OCI-LY7 (cell line): ENCODE data around the gene NPBWR2. TPM values are rescaled to one million over a fixed set of nuclear protein-coding genes. Genes with fewer than 3 reads are reported as not detected.
"Not testable (repeated sequence)": the region's sequence is repeated elsewhere in the genome, so short reads cannot be mapped to it uniquely, and the experiment has no call there.

ENCODE experiments used
- BruUV-seq: library from RNA; stranded (reverse); fragments of 400-500 nt; replicated peaks from 2 replicates; lab custom pipeline; 2021; lab: Mats Ljungman, UMichigan
- CTCF ChIA-PET: fragments of 300-600 bp; sonication (Branson Sonifier 250); formaldehyde crosslinking; loops from one replicate; lab custom pipeline; 2022; ENCODE audit warnings: antibody characterized with exemption; ENCODE audit not compliant: unreplicated experiment; lab: Charles Lee
- POLR2A ChIA-PET: fragments of 300-600 bp; sonication (Branson Sonifier 250); formaldehyde crosslinking; loops from one replicate; lab custom pipeline; 2022; ENCODE audit warnings: antibody characterized with exemption; lab: Charles Lee
- DNase-seq: peaks from one replicate; pipeline ENCODE4 v3.0.0-alpha.2; 2015; ENCODE audit warnings: low spot score
- H2AFZ ChIP-seq: fragments of 200-600 bp; sonication (generic), shearing (Covaris generic); 2 replicates; pipeline ENCODE4 v1.6.1; 2014; ENCODE audit warnings: mild to moderate bottlenecking, antibody characterized with exemption, low read length, moderate library complexity
- H3K27ac ChIP-seq: fragments of 200-600 bp; sonication (generic); 2 replicates; pipeline ENCODE4 v1.5.1; 2014; ENCODE audit warnings: mixed run types, low read depth, mild to moderate bottlenecking, moderate library complexity, low read length, inconsistent platforms; ENCODE audit not compliant: poor library complexity, severe bottlenecking
- H3K36me3 ChIP-seq: fragments of 200-600 bp; sonication (generic); 2 replicates; pipeline ENCODE4 v1.6.1; 2014; ENCODE audit warnings: mild to moderate bottlenecking, antibody characterized with exemption, low read length, moderate library complexity, mixed read lengths; ENCODE audit not compliant: insufficient read depth
- H3K4me1 ChIP-seq: fragments of 200-600 bp; sonication (generic); 2 replicates; pipeline ENCODE4 v1.5.1; 2014; ENCODE audit warnings: mild to moderate bottlenecking, low read length; ENCODE audit not compliant: insufficient read depth, poor library complexity, severe bottlenecking
- H3K4me2 ChIP-seq: fragments of 200-600 bp; sonication (generic); 2 replicates; pipeline ENCODE4 v1.6.1; 2014; ENCODE audit warnings: mild to moderate bottlenecking, low read length
- H3K4me3 ChIP-seq: fragments of 200-600 bp; sonication (generic); 2 replicates; pipeline ENCODE4 v1.5.1; 2014; ENCODE audit warnings: mild to moderate bottlenecking, low read depth, low read length; ENCODE audit not compliant: poor library complexity, severe bottlenecking
- H3K79me2 ChIP-seq: fragments of 200-600 bp; sonication (generic); 2 replicates; pipeline ENCODE4 v1.6.1; 2016; ENCODE audit warnings: low read depth, mild to moderate bottlenecking, low read length, moderate library complexity, mixed read lengths; ENCODE audit not compliant: insufficient read depth
- H3K9me2 ChIP-seq: fragments of 200-600 bp; sonication (generic); 2 replicates; pipeline ENCODE4 v1.6.1; 2016; ENCODE audit warnings: mild to moderate bottlenecking, low read length, mixed read lengths; ENCODE audit not compliant: insufficient read depth
- H3K9me3 ChIP-seq: fragments of 200-600 bp; sonication (generic); 2 replicates; pipeline ENCODE4 v1.6.1; 2014; ENCODE audit warnings: mild to moderate bottlenecking, mixed run types, low read length, mixed read lengths
- H4K20me1 ChIP-seq: fragments of 200-600 bp; sonication (generic); 2 replicates; pipeline ENCODE4 v1.6.1; 2014; ENCODE audit warnings: mild to moderate bottlenecking, antibody characterized with exemption, low read length, moderate library complexity, mixed read lengths; ENCODE audit not compliant: insufficient read depth
- EZH2phosphoT487 ChIP-seq: fragments of 200-600 bp; sonication (generic); IDR thresholded peaks from 2 replicates; pipeline ENCODE4 v1.6.1; 2018; ENCODE audit warnings: low read depth, borderline replicate concordance, mild to moderate bottlenecking, mixed run types, antibody characterized with exemption, low read length, moderate library complexity, mixed read lengths
- intact Hi-C: fragments of 100-400 bp; cut with micrococcal nuclease; formaldehyde crosslinking; loops from one replicate; pipeline ENCODE4 v1.10.0; 2022; ENCODE audit not compliant: unreplicated experiment
- total RNA-seq, 2 experiments: library from RNA; depleted of rRNA in 1 of 2; stranded (reverse); fragments of >200 nt in 1 of 2; shearing (Covaris generic) in 1 of 2; gene quantifications; 2 replicates each; pipeline ENCODE4 v1.2.3, GENCODE V29; 2014 to 2022
- TF ChIP-seq, protein P1 (sequence below): fragments of 200-600 bp; sonication (generic); conservative IDR thresholded peaks from 2 replicates; pipeline ENCODE4 v1.5.1; 2014; ENCODE audit warnings: mild to moderate bottlenecking, antibody characterized with exemption, low read length, moderate library complexity, mixed read lengths

Gene NPBWR2
- total RNA-seq, 2 experiments from 2014 or later, result not detected

DNA sequence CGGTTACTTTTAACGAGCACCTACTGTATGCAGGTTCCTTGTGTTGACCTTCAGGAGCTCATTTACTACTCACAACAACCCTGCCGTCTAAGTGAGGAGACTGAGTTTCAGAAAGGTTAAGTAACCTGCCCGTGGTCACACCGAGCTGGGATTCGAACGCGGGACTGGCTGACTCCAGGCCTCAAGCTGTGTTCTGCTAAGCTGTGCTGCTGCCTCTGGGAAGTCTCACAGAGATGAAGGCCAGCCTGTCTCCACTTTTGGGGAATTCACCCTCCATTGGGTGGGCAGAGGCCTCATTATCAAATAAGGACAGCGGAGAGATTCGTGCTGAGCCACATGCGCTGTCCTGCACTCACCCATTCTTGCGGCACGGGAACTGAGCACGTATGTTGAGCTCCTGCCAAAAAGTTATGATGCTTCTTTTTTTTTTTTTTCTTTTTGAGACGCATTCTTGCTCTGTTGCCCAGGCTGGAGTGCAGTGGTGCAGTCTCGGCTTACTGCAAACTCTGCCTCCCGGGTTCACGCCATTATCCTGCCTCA, 31.0 kb upstream of the NPBWR2 start:
- H3K4me2 ChIP-seq, result no peak overlapping the region
- no peaks in the 10 kb centered on the region for H3K9me3 ChIP-seq
- no peaks in the 10 kb centered on the region for H3K4me1 ChIP-seq
- H3K9me2 ChIP-seq, result no peaks in the 10 kb centered on the region
- ChIA-PET POLR2A (no interaction called here), CTCF (no interaction called here)
- no peak overlapping the region for H3K27ac ChIP-seq
- no peak overlapping the region for H2AFZ ChIP-seq
- no peaks in the 10 kb centered on the region for H3K36me3 ChIP-seq
- H3K4me3 ChIP-seq, result no peak overlapping the region
- no peaks in the 10 kb centered on the region for H4K20me1 ChIP-seq
- H3K79me2 ChIP-seq, result no peaks in the 10 kb centered on the region
- TF ChIP-seq, protein P1, sequence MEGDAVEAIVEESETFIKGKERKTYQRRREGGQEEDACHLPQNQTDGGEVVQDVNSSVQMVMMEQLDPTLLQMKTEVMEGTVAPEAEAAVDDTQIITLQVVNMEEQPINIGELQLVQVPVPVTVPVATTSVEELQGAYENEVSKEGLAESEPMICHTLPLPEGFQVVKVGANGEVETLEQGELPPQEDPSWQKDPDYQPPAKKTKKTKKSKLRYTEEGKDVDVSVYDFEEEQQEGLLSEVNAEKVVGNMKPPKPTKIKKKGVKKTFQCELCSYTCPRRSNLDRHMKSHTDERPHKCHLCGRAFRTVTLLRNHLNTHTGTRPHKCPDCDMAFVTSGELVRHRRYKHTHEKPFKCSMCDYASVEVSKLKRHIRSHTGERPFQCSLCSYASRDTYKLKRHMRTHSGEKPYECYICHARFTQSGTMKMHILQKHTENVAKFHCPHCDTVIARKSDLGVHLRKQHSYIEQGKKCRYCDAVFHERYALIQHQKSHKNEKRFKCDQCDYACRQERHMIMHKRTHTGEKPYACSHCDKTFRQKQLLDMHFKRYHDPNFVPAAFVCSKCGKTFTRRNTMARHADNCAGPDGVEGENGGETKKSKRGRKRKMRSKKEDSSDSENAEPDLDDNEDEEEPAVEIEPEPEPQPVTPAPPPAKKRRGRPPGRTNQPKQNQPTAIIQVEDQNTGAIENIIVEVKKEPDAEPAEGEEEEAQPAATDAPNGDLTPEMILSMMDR, result no peak
- no peak for TF ChIP-seq EZH2phosphoT487
- intact Hi-C loops, result no loop called here
- no TSS peak for BruUV-seq
- DNase-seq, result no peak

DNA sequence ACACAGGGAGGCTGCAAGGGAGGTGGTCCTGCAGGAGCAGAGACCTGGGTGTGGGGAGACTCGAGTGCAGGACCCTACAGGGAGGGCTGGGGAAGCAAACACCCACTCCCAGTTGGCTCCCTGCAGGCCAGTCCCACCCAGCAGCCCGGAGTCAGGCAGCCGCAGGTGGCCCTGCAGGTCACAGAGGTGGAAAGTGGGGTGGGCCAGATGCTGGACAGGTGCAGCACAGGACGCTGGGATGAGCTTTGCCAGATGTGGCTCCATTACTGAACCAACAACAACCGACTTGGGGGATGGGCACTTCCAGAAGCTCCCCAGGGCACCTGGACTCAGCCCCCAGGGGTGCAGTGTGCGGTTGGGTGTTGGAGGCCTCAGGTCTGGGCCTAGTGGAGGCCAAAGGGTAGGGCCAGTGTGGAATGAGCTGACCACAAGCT, 30.2 kb upstream of the NPBWR2 start:
- no peak for DNase-seq
- no peaks in the 10 kb centered on the region for H4K20me1 ChIP-seq
- no peaks in the 10 kb centered on the region for H3K4me1 ChIP-seq
- BruUV-seq, result no TSS peak
- H3K36me3 ChIP-seq, result no peaks in the 10 kb centered on the region
- no peak overlapping the region for H3K4me2 ChIP-seq
- H3K79me2 ChIP-seq, result no peaks in the 10 kb centered on the region
- no peaks in the 10 kb centered on the region for H3K9me3 ChIP-seq
- CTCF ChIA-PET, result no interaction called here
- no peak overlapping the region for H3K4me3 ChIP-seq
- POLR2A ChIA-PET, result no interaction called here
- intact Hi-C loops, result no loop called here
- no peaks in the 10 kb centered on the region for H3K9me2 ChIP-seq
- H3K27ac ChIP-seq, result no peak overlapping the region
- no peak for TF ChIP-seq EZH2phosphoT487
- TF ChIP-seq, protein P1, result no peak
- H2AFZ ChIP-seq, result no peak overlapping the region

DNA sequence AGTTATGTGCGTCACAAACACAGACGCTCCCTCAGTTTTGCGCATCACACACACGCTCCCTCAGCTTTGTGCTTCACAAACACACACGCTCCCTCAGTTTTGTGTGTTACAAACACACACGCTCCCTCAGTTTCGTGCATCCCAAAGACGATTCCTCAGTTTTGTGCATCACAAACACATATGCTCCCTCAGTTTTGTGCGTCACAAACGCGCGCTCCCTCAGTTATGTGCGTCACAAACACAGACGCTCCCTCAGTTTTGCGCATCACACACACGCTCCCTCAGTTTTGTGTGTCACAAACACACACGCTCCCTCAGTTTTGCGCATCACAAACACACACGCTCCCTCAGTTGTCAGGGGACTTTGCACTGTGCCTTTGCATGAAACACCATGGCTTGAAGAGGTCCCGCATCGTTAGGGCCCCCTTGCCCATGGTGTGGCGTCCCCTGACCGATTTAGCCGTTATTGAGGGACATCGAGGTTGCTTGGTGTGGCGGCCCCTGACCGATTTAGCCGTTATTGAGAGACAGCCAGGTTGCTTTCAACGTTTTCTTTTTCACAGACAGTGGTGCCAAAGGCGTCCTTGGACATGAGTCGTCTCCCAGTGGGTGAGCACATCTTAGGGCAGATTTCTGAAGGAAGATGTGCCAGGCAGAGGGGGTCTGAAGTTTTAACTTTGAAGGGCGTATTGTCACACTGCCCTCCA, 28.8 kb upstream of the NPBWR2 start:
- POLR2A ChIA-PET, result no interaction called here
- no peak overlapping the region for H2AFZ ChIP-seq
- H3K4me1 ChIP-seq, result no peaks in the 10 kb centered on the region
- H4K20me1 ChIP-seq, result no peaks in the 10 kb centered on the region
- no peak overlapping the region for H3K4me2 ChIP-seq
- DNase-seq, result no peak
- BruUV-seq, result no TSS peak
- no peaks in the 10 kb centered on the region for H3K9me2 ChIP-seq
- no peak for TF ChIP-seq EZH2phosphoT487
- TF ChIP-seq, protein P1, result no peak
- H3K36me3 ChIP-seq, result no peaks in the 10 kb centered on the region
- intact Hi-C loops, result no loop called here
- H3K9me3 ChIP-seq, result no peaks in the 10 kb centered on the region
- no peak overlapping the region for H3K27ac ChIP-seq
- no peaks in the 10 kb centered on the region for H3K79me2 ChIP-seq
- no peak overlapping the region for H3K4me3 ChIP-seq
- CTCF ChIA-PET, result no interaction called here

DNA sequence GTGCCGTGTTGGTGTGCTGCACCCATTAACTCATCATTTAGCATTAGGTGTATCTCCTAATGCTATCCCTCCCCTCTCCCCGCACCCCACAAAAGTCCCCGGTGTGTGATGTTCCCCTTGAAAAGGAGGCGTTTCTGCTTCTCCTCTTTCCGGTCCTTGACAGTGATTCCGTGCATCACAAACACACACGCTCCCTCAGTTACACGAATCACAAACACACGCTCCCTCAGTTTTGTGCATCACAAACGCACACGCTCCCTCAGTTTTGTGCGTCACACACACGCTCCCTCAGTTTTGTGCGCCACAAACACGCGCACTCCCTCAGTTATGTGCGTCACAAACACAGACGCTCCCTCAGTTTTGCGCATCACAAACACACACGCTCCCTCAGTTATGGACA, 27.4 kb upstream of the NPBWR2 start:
- H4K20me1 ChIP-seq, H3K36me3 ChIP-seq, CTCF ChIA-PET, BruUV-seq, H3K9me3 ChIP-seq, H3K4me2 ChIP-seq, H3K4me1 ChIP-seq, POLR2A ChIA-PET, H3K9me2 ChIP-seq, intact Hi-C loops, H3K79me2 ChIP-seq, H3K27ac ChIP-seq, H3K4me3 ChIP-seq, H2AFZ ChIP-seq, DNase-seq: not testable (repeated sequence)
